Activated CD4-positive, alpha-beta T cell treated with anti-CD3 and anti-CD28 coated beads, Interleukin-2, amount 50 U/mL, for 1 hour (primary cell): ENCODE measurements around the gene APOM.

Experiments used
- DNase-seq: peaks from one replicate; pipeline ENCODE4 v3.0.0-alpha.2; 2020

The APOM gene

DNA sequence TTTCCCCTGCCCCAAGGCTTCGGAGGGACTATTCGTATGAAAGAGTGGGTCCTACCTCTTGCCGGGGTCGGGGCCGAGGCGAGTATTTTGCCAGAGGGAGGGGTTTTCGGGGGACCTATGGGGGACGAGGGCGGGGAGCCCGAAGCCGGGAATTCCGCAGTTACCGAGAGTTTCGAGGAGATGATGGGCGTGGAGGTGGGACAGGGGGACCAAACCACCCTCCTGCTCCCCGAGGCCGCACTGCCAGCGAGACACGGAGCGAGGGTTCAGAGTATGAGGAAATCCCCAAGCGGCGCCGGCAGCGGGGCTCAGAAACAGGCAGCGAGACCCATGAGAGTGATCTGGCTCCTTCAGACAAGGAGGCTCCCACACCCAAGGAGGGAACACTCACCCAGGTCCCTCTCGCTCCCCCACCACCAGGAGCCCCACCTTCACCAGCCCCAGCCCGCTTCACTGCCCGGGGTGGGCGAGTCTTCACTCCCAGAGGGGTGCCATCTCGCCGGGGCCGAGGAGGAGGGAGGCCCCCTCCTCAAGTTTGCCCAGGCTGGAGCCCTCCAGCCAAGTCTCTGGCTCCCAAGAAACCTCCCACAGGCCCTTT lies 23.9 kb upstream of the APOM start:
- no peak for DNase-seq

DNA sequence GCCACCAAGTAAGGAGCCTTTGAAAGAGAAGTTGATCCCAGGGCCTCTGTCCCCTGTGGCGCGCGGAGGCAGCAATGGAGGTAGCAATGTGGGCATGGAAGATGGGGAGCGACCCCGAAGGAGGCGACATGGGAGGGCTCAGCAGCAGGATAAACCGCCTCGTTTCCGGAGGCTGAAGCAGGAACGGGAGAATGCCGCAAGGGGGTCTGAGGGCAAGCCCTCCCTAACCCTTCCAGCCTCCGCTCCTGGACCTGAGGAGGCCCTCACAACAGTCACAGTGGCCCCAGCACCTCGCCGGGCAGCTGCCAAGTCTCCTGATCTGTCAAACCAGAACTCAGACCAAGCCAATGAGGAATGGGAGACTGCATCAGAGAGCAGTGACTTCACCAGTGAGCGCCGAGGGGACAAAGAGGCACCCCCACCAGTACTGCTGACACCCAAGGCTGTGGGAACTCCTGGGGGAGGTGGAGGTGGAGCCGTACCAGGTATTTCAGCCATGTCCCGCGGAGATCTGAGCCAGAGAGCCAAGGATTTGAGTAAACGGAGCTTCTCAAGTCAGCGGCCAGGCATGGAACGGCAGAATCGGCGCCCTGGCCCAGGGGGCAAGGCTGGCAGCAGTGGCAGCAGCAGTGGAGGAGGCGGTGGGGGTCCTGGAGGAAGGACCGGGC lies 23.3 kb upstream of the APOM start:
- no peak for DNase-seq

DNA sequence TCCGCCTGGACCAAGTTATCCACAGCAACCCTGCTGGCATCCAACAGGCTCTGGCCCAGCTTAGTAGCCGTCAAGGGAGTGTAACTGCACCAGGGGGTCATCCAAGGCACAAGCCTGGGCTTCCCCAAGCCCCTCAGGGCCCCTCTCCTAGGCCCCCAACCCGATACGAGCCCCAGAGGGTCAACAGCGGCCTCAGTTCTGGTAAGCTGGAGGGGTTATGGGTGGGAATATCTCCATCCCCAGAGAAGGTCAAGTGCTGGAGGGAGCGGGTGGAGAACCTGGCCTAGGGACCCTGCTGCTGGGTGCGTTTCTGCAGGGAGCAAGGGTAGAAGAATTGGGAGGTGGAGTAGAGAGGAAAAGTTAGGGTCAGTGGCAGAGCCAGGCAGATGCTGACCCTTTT lies 22.2 kb upstream of the APOM start:
- no peak for DNase-seq

DNA sequence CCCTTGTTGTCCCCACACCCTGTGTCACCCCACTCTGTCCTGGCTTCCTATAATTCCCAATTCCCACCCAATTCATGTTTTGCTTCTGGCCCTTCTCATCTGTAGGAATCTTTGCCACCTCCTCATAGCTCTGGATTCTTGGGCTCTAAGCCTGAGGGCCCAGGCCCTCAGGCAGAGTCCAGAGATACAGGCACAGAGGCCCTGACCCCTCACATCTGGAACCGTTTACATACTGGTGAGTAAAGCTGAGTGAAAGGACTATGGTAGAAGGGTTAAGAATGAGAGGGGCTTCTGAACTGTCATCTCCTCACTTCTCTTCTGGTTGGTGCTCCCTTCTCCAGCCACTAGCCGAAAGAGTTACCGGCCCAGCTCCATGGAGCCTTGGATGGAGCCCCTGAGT lies 21.6 kb upstream of the APOM start:
- no peak for DNase-seq

DNA sequence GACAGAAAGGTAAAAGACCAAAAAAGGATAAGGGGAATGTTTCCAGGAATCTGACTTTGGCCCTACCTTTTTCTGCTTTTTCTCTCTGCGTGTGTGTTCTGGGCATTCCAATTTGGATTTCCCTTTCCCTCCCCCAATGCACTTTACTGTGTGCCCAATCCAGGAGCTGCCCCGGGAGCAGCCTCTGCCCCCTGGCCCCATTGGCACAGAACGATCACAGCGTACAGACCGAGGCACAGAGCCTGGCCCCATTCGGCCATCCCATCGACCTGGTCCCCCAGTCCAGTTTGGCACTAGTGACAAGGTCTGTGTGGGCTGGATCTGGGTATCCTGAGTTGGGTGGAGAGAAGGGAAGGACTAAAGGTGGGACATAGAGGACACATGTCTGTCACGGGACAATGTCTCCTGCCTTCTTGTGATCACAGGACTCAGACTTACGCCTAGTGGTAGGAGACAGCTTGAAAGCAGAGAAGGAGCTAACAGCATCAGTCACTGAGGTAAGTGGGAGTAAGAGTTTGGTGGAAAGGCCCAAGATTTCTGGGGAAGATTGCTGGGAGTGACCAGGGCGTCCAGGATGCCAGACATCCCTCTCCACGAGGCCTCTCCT lies 20.6 kb upstream of the APOM start:
- DNase-seq, result no peak

DNA sequence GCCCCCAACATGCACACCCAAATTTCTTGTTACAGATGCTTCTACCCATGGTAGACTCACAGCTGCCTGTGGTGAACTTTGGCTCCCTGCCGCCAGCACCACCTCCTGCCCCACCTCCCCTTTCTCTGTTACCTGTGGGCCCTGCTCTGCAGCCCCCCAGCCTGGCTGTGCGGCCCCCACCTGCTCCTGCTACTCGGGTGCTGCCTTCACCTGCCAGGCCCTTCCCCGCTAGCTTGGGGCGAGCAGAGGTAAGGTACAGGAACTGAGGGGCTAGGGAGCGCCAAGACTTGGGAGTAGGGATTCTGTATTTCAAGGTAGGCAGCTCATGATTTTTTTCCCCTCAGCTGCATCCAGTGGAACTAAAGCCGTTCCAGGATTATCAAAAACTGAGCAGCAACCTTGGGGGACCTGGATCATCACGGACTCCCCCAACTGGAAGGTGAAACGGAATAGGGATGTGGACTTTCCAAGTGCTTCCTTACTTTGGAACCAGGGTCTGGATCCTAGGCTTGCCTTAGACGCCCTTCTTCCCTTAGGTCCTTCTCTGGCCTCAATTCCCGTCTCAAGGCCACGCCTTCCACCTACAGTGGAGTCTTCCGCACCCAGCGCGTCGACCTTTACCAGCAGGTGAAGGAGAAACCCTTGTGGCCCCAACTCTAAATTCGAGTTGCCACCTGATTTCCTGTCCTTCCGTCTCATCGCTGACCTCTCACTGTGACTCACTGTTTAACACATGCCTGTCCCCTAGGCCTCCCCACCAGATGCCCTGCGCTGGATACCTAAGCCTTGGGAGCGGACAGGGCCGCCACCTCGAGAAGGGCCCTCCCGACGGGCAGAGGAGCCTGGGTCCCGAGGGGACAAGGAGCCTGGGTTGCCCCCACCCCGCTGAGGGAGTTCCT lies 18.7 kb upstream of the APOM start:
- DNase-seq, result no peak

DNA sequence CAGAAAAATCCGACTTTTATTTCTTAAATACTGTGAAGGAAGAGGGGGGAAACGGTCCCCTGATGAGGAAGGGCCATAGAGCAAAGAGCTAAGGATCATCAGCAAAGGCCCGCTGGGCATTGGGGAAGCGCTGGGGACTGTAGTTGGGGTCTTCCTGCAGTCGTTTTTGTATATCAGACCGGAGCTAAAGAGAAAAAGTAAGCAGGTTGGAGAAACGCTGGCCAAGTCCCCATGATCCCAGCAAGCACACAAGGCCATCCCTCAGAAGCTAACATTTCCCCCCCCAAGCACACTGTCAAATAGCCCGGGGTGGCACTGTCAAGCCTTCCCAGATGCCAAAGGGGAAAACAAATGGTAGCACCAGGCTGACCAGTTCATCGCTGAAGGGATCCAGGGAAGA lies 16.7 kb upstream of the APOM start:
- DNase-seq, result no peak

DNA sequence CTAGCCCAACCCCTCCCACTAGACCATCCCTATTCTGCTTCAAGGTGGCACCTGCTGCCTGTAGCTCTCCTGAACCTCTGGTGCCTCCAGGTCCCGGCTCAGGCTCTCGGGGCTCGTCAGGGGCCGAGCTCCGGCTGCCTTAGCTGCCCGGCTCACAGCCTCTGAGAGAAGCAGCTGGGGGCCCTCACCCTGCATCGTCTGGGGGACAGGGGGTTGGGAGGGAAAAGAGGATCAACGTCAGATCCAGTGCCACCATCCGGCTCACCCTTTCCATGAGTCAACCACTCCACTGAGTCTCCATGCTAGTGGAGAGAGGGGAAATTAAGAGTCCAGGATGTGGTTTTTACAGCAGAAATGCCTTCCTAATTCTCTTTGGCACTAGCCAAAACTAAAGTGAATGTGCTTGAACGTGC lies 16.2 kb upstream of the APOM start:
- no peak for DNase-seq

DNA sequence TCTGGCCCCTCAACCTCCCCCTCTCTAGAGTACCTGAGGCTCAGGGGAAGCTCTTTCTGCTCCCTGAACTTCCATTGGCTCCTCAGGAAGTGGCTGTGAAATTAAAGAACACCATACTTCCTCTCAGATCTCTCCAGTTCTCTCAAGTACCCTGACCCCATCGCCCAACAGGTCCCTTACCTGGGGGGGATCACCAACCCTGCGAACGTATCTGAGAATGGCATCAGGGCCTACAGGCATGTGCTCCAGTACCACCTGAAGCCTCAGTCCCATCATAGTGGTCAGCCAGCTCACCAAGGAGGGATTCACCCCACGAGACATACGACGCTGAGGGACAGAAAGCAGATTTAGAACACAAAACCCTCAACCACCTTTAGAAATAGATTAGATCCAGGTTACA lies 15.1 kb upstream of the APOM start:
- DNase-seq, result no peak

DNA sequence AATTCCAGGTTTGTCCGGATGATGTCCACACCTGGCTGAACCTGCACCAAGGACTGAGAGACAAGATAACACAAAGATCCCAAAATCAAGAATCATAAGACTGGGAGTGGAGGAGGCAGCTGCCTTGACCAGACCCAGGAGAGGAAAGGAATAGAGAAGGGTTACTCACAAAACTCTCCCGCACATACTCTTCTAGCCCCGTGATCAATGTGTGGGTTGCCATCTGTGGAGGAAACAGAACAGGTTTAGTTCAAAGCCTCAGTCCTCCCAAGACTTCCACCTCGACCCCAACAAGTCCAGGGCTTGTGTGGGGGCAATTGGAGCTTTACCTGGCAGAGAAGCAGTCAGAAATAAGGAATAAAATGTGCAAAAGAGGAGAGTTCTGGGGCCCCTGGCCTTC lies 14.3 kb upstream of the APOM start:
- no peak for DNase-seq

DNA sequence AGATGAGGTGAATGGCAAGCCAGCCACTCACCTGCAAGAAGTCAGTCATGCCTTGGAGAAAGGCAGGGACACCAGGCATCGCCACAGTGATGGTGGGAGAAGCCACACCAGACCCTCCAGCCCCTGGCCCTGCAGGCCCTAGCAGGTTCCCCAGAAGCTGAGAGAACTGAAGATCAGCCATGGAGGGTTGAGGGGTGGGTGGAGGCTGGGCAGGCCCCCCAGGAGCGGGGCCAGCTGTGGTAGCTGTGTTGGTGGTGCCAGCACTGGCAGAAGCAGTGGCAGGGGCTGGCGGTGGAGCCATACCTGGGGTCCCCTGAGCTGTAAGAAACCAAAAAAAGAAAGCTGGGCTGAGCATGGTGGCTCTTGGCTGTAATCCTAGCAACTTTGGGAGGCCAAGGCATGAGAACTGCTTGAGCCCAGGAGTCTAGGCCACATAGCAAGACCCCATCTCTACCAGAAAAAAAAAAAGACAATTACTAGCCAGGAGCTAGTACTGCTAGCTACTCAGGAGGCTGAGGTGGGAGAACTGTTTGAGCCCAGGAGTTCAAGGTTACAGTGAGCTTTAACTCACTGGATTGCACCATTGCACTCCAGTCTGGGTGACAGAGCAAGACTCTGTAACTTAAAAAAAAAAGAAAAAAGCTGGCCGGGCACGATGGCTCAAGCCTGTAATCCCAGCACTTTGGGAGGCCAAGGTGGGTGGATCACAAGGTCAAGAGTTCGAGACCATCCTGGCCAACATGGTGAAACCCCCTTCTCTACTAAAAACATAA lies 12.7 kb upstream of the APOM start:
- no peak for DNase-seq

DNA sequence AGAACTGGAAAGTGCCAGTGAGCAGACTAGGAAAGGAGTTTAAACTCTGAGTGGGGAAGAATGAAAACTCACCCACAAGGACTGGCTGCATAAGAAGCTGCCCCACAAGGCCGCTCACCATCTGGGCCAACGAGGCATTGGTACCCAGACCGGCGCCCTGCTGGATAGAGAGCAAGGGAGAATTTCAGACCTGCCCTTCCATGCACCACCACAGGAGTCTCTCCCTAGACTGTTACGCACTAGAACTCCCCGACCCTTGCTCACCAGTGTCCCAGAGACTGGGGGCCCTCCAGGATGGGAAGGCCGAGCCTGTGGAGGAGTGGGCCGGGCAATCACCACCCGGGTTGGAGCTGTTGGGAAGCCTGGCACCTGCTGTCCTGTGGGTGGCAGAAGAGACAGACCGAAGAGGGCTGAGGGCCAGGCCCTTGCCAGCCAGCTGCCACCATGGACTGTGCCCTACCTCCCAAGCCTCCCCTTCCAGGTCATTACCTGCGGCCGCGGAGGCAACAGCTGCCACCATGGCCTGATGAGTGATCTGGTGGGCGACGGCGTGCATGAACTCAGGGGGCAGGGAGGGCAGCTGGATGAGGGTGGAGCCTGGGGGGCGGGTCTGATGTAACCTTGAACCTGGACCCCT lies 11.8 kb upstream of the APOM start:
- DNase-seq, result no peak

DNA sequence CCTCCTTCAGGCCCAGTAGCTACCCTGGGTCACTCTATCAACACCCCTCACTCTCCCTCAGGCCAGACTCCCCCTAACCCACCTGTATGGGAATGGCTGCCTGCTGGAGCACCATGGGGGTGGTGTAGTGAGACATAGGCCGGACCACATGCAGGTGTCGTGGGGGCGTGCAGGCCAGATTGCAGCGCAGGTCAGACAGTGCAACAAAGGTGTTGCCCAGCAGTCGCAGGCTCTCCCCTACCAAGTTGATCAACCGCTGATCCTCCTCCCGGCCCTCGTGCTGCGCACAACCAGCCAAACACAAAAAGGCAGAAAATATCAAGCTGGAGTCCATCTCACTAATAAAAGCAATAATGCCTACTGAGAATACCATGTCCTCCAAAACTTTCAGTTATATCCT lies 10.4 kb upstream of the APOM start:
- no peak for DNase-seq

DNA sequence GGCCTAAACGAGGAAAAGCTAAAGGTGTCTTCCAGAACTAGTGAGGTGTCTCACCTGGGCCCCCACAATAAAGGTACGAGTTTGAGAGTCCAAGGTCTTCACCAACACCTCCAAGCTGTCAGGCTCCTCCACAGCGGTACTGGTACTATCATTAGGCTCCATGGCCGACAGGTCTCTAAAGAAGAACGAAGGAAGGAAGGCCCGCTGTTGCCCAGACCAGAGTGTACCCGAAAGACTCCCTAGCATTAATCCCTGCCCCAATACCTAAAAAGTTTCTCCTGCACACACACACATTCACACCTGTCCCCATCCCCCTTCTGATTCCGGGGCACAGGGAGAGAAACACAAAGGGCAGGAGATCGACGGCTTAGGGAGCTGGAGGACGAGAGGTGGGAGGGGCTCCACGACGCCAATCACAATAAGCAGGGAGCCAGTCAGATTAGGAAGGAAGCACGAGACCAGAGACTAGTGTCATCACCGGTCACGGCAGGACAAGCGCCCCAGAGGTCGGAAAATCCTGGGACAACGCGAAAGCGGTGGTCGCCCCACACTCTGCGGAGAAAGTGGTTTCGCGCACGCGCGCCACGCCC lies 4.0 kb upstream of the APOM start:
- DNase-seq, result no peak

DNA sequence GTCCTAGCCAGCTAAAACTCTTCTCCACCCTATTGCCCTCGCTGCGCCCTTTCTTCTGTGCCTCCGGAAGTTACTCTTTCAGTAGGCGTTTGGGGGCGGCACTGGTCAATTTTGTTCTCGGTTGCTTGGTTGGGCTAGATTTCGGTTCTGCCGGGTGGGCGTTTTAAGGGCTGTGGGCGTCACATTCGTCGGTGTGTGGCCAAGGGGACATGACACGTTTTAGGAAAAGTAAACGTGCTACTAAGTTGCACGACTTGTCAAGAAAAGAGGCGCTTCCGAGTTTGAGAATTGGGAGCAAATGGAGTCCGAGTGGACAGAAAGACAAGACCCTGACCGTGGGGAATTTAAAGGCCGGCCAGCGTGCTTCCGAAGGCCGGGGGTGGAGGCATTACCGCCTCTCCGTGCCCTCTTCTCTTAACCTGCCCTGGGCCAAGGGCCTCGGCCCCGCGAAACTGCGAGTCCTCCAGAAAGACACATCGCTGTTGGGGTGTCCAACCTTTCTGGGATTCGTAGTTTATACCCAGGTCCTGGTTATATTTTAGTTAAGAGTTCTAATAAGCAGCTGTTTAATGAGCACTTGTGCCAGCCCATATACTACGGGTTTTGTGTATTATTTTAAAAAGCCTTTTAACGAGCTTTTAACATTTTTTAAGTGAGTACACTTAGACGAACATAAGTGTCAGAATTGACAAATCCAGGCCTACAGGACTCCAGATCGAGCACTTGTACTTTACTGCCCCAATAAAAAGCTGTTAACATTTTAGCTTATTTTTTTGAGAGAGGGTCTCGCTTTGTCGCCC lies 2.6 kb upstream of the APOM start:
- DNase-seq, result no peak

DNA sequence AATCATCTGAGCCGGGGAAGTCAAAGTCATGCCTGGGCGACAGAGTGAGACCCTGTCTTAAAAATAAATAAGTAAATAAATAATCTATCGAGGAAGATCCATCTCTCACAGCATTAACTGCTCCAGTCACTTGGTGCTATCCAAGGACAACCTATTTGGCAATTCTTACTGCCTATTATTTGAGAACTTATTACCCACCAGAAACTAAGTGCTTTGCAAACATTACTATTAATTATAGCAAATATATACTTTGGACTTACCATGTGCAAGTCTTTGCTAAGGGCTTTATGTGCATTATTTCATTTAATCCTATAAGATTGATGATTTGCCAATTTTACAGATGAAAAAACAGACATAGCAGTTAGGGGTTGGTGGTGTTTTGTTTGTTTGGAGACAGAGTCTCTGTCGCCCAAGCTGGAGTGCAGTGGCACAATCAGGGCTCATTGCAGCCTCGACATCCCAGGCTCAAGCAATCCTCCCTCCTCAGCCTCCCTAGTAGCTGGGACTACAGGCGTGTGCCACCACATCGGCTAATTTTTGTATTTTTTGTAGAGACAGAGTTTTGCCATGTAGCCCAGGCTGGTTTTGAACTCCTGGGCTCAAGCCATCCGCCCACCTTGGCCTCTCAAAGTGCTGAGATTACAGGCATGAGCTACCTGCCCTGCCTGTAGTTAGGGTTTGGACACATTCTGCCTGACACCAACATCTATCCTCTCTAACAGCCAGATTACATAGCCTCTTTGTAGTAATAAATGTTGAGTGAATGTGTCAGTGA lies 933 bp upstream of the APOM start:
- no peak for DNase-seq

DNA sequence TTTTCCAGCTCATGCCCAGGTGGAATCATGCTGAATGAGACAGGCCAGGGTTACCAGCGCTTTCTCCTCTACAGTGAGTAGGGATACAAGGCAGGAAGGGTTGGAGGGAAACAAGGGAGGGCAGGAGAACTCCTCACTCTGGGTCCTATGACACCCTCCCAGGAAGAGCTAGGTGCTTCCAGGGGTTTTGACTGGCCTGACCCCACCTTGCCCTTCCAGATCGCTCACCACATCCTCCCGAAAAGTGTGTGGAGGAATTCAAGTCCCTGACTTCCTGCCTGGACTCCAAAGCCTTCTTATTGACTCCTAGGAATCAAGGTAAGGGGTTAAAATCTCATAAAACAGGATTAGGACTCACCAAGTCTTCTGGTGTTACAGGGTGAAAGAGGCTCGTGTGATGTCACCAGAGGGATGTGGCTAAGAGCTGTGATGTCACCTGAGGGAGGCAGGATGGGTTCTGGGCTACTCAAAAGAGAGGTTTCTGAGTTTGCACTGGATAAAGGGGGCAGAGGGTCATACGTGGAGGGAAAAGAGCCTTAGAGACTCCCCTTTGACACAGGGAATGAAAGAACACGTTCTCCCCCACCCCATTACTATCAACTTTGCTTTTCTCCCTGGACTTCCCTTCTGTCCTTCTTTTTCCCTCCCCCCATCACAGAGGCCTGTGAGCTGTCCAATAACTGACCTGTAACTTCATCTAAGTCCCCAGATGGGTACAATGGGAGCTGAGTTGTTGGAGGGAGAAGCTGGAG lies 1.9 kb downstream of the APOM start:
- no peak for DNase-seq

DNA sequence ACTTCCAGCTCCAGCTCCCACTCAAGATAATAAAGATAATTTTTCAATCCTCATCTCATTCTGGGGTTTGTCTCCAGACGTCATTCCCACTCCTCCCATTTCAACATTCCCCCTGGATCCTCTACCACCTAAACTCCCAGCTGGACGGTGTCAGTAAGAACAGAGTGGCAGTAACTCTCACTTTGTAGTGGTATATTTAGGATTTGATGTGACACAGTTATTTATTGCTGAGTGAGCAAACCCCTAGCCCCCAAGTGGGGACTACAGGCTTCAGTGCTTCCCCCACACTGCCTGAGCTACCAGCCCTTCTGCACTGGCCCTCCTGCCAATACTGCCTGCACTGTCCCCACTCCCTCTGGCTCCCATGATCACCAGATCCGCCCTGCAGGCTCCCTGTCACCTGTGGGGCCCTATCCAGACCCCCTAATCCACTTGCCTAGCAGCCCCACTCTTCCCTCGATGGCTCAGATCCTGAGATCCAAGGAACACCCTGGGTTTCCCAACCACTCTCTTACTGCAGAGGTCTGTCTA lies 2.5 kb downstream of the APOM start:
- no peak for DNase-seq

DNA sequence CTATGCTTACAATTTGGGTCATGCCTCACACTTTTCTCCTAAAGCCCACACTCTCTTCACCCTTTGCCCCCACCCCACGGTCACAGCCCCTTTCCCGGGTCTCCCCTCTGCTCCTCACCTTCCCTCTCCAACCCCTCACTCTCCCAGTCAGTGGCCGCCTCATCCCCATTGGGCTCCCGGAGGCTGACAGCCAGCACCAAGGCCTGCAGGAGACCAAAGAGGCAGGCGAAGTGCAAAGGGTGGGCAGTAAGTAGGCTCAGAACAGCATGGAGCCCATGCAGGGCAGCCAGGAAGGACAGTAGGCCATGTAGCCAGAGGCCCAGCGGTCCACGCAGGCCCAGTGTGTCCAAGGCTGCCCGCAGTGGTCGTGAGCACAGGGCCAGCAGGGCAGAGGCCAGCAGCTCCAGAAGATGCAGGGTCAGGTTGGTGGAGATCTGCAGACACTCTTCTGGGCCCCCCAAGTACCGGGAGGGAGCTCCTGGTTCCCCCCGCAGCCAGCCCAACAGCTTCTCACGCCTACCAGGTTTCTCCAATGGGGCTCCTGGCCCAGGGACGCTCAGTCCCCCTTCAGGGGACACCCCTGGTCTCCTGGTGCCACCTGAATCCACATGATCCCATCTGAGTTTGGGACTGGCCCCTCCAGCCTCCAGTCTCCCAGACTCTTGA lies 3.4 kb downstream of the APOM start:
- no peak for DNase-seq
